Neural progenitor cell (in vitro differentiated cells): ENCODE data around the gene SEC14L6.

Experiments used
- CTCF ChIP-seq: fragments of 200-600 bp; sonication (generic); IDR thresholded peaks from 2 replicates; pipeline ENCODE4 v1.5.1; 2017; ENCODE audit warnings: antibody characterized with exemption, mild to moderate bottlenecking
- EZH2 ChIP-seq: fragments of 200-600 bp; sonication (generic); IDR thresholded peaks from 2 replicates; pipeline ENCODE4 v1.6.1; 2017; ENCODE audit warnings: antibody characterized with exemption, mild to moderate bottlenecking, moderate library complexity
- EZH2phosphoT487 ChIP-seq: fragments of 200-600 bp; sonication (generic); IDR thresholded peaks from 2 replicates; pipeline ENCODE4 v1.6.1; 2017; ENCODE audit warnings: antibody characterized with exemption

GRCh38 chr22:30564045-30564760 lies 17.7 kb upstream of the SEC14L6 start:
- TF ChIP-seq CTCF (no peak), EZH2phosphoT487 (no peak), EZH2 (no peak)
